HepG2 (cell line): ENCODE data around the gene CBLN3. TPM values are rescaled to one million over a fixed set of nuclear protein-coding genes. Genes with fewer than 3 reads are reported as not detected.
A peak's percentile ranks its signal among the peaks of the same experiment; 100 is the strongest.

Experiments
- EHMT2 ChIP-seq: fragments of 200-600 bp; sonication (generic); IDR thresholded peaks from 2 replicates; pipeline ENCODE4 v1.7.0; 2017; ENCODE audit warnings: antibody characterized with exemption, low read depth, low read length, borderline replicate concordance
- KAT2B ChIP-seq: fragments of 150-350 bp; IDR thresholded peaks from 2 replicates; pipeline ENCODE4 v1.6.1; 2014; ENCODE audit warnings: low read depth, low read length, borderline replicate concordance
- MLXIP ChIP-seq: sonication (generic); formaldehyde crosslinking; IDR thresholded peaks from 2 replicates; pipeline ENCODE4 v1.9.0; 2021; ENCODE audit warnings: missing genetic modification reagents, borderline replicate concordance
- MNT ChIP-seq: fragments of 450-650 bp; IDR thresholded peaks from 2 replicates; pipeline ENCODE4 v1.6.1; 2016
- NONO ChIP-seq, 2 experiments: fragments of 450-650 bp in 1 of 2; sonication (generic) in 1 of 2; formaldehyde crosslinking in 1 of 2; IDR thresholded peaks in 1 of 2; conservative IDR thresholded peaks in 1 of 2; 2 replicates each; pipeline versions ENCODE4 v1.6.1 to v1.8.0; 2017 to 2022; ENCODE audit warnings: mild to moderate bottlenecking in 1 of 2, missing genetic modification reagents in 1 of 2, moderate library complexity in 1 of 2
- RAD21 ChIP-seq: fragments of 450-650 bp; formaldehyde crosslinking; IDR thresholded peaks from 2 replicates; pipeline ENCODE4 v1.5.0; 2020; ENCODE audit warnings: mild to moderate bottlenecking
- SALL1 ChIP-seq: sonication (generic); formaldehyde crosslinking; IDR thresholded peaks from 2 replicates; pipeline ENCODE4 v1.8.0; 2022; ENCODE audit warnings: mild to moderate bottlenecking, missing genetic modification reagents
- SETDB1 ChIP-seq: sonication (generic); formaldehyde crosslinking; IDR thresholded peaks from 2 replicates; pipeline ENCODE4 v1.5.1; 2020; ENCODE audit warnings: missing genetic modification reagents, mild to moderate bottlenecking, borderline replicate concordance
- SNAPC2 ChIP-seq: sonication (generic); formaldehyde crosslinking; IDR thresholded peaks from 2 replicates; pipeline ENCODE4 v1.8.1; 2022; ENCODE audit warnings: mild to moderate bottlenecking, missing genetic modification reagents
- ZBTB46 ChIP-seq: sonication (generic); formaldehyde crosslinking; IDR thresholded peaks from 2 replicates; pipeline ENCODE4 v1.4.0; 2020; ENCODE audit warnings: mild to moderate bottlenecking, missing genetic modification reagents, borderline replicate concordance
- ZNF343 ChIP-seq: sonication (generic); formaldehyde crosslinking; IDR thresholded peaks from 2 replicates; pipeline ENCODE4 v1.4.0; 2020; ENCODE audit warnings: mild to moderate bottlenecking, missing genetic modification reagents
- ZNF605 ChIP-seq: sonication (generic); formaldehyde crosslinking; IDR thresholded peaks from 2 replicates; pipeline ENCODE4 v1.8.0; 2022; ENCODE audit warnings: mild to moderate bottlenecking, missing genetic modification reagents
- polyA plus RNA-seq, 8 experiments: library from polyadenylated mRNA; depleted of rRNA in 3 of 8; stranded (reverse) in 7 of 8; unstranded in 1 of 8; fragments of >200 nt; fragmentation: Illumina TruSeq in 4 of 8; extraction: Trizol in 4 of 8; gene quantifications; 2 replicates each; pipeline versions ENCODE4 v1.2.1 to v1.2.3, GENCODE V29; 2011 to 2016; ENCODE audit warnings: low read depth in 4 of 8, missing spikeins in 1 of 8, mixed read lengths in 1 of 8; ENCODE audit not compliant: insufficient read depth in 1 of 8
- total RNA-seq, 5 experiments: library from RNA; depleted of rRNA; stranded (reverse); fragments of >200 nt; fragmentation: Illumina TruSeq; extraction: Trizol; gene quantifications; 2 replicates each; pipeline ENCODE4 v1.2.3, GENCODE V29; 2016; ENCODE audit warnings: low read depth in 1 of 5
- TF ChIP-seq, protein P1 (sequence below): sonication (generic); formaldehyde crosslinking; IDR thresholded peaks from 2 replicates; pipeline ENCODE4 v1.4.0; 2020; ENCODE audit warnings: missing genetic modification reagents
- TF ChIP-seq, protein P2 (sequence below): IDR thresholded peaks from 2 replicates; pipeline ENCODE4 v1.6.1; 2012; ENCODE audit warnings: inconsistent platforms
- TF ChIP-seq, protein P3 (sequence below): sonication (generic); formaldehyde crosslinking; IDR thresholded peaks from 2 replicates; pipeline ENCODE4 v1.4.0; 2020; ENCODE audit warnings: missing genetic modification reagents, borderline replicate concordance

The CBLN3 gene
- total and polyA plus RNA-seq, 2 of the 13 experiments (the other 11 are each of a cell fraction or from before 2014, with no cell fraction given): 0.66 to 0.98 TPM

- TF ChIP-seq KAT2B: peak; percentile 22; the same call in 1 of the 2 replicates
- TF ChIP-seq EHMT2: peak; percentile 87; the same call in 1 of the 2 replicates
- TF ChIP-seq, protein P1, sequence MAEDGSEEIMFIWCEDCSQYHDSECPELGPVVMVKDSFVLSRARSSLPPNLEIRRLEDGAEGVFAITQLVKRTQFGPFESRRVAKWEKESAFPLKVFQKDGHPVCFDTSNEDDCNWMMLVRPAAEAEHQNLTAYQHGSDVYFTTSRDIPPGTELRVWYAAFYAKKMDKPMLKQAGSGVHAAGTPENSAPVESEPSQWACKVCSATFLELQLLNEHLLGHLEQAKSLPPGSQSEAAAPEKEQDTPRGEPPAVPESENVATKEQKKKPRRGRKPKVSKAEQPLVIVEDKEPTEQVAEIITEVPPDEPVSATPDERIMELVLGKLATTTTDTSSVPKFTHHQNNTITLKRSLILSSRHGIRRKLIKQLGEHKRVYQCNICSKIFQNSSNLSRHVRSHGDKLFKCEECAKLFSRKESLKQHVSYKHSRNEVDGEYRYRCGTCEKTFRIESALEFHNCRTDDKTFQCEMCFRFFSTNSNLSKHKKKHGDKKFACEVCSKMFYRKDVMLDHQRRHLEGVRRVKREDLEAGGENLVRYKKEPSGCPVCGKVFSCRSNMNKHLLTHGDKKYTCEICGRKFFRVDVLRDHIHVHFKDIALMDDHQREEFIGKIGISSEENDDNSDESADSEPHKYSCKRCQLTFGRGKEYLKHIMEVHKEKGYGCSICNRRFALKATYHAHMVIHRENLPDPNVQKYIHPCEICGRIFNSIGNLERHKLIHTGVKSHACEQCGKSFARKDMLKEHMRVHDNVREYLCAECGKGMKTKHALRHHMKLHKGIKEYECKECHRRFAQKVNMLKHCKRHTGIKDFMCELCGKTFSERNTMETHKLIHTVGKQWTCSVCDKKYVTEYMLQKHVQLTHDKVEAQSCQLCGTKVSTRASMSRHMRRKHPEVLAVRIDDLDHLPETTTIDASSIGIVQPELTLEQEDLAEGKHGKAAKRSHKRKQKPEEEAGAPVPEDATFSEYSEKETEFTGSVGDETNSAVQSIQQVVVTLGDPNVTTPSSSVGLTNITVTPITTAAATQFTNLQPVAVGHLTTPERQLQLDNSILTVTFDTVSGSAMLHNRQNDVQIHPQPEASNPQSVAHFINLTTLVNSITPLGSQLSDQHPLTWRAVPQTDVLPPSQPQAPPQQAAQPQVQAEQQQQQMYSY (CRISPR knock-in tag): peak; percentile 67; the same call in 1 of the 2 replicates
- peak; percentile 45; the same call in 1 of the 2 replicates for TF ChIP-seq ZBTB46 (CRISPR knock-in tag)
- TF ChIP-seq, protein P2, sequence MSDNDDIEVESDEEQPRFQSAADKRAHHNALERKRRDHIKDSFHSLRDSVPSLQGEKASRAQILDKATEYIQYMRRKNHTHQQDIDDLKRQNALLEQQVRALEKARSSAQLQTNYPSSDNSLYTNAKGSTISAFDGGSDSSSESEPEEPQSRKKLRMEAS: no peak
- TF ChIP-seq, protein P3, sequence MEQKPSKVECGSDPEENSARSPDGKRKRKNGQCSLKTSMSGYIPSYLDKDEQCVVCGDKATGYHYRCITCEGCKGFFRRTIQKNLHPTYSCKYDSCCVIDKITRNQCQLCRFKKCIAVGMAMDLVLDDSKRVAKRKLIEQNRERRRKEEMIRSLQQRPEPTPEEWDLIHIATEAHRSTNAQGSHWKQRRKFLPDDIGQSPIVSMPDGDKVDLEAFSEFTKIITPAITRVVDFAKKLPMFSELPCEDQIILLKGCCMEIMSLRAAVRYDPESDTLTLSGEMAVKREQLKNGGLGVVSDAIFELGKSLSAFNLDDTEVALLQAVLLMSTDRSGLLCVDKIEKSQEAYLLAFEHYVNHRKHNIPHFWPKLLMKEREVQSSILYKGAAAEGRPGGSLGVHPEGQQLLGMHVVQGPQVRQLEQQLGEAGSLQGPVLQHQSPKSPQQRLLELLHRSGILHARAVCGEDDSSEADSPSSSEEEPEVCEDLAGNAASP: peak; percentile 75
- TF ChIP-seq ZNF343: peak; percentile 98; the same call in 1 of the 2 replicates
- peak; percentile 76; the same call in 1 of the 2 replicates for TF ChIP-seq SNAPC2 (CRISPR knock-in tag)
- no peak for TF ChIP-seq SETDB1
- TF ChIP-seq MLXIP (CRISPR knock-in tag): peak; percentile 94; the same call in 1 of the 2 replicates
- TF ChIP-seq MNT: peak; percentile 89
- peak; percentile 95 for TF ChIP-seq SALL1 (CRISPR knock-in tag)
- TF ChIP-seq NONO (IDR thresholded peaks at IDR 0.05): no peak
- TF ChIP-seq NONO (CRISPR knock-in tag; conservative IDR thresholded peaks at IDR 0.05): peak; percentile 96
- TF ChIP-seq RAD21 (CRISPR knock-in tag): no peak; the same call in 1 of the 2 replicates
- TF ChIP-seq ZNF605 (CRISPR knock-in tag): peak; percentile 99
These were observed 13.0 kb upstream of the CBLN3 start, which contains the start of gene SDR39U1 (continued) for GRCh38 chr14:24442240-24443052.
